GM23338 (cell line): ENCODE results near the gene RRP12. TPM values are rescaled to one million over a fixed set of nuclear protein-coding genes. Genes with fewer than 3 reads are reported as not detected.

Experiments used
- ATAC-seq: fragments of 200-7000 bp; cut with Tn5 transposase; 3 replicates; pipeline ENCODE4 v1.9.1; 2020
- DNase-seq: peaks from one replicate; pipeline ENCODE4 v3.0.0-alpha.2; 2015; ENCODE audit warnings: low spot score
- H2AFZ ChIP-seq: fragments of 200-600 bp; sonication (generic); 2 replicates; pipeline ENCODE4 v1.8.0; 2016; ENCODE audit warnings: antibody characterized with exemption, mild to moderate bottlenecking, moderate library complexity
- H3F3A ChIP-seq: fragments of 200-600 bp; sonication (generic); replicated peaks from 2 replicates; pipeline ENCODE4 v1.8.0; 2017; ENCODE audit warnings: antibody characterized with exemption, mixed run types, low read depth
- H3K27ac ChIP-seq: fragments of 200-600 bp; sonication (generic); 2 replicates; pipeline ENCODE4 v1.6.1; 2016; ENCODE audit warnings: low read depth
- H3K27me3 ChIP-seq: fragments of 200-600 bp; sonication (generic); 2 replicates; pipeline ENCODE4 v1.8.0; 2016; ENCODE audit warnings: mild to moderate bottlenecking, mixed run types, moderate library complexity; ENCODE audit not compliant: insufficient read depth
- H3K36me3 ChIP-seq: fragments of 200-600 bp; sonication (generic); 2 replicates; pipeline ENCODE4 v1.8.0; 2016; ENCODE audit warnings: mild to moderate bottlenecking; ENCODE audit not compliant: insufficient read depth
- H3K4me1 ChIP-seq: fragments of 200-600 bp; sonication (generic); 2 replicates; pipeline ENCODE4 v1.8.0; 2016; ENCODE audit warnings: mild to moderate bottlenecking, moderate library complexity; ENCODE audit not compliant: insufficient read depth
- H3K4me2 ChIP-seq: fragments of 200-600 bp; sonication (generic); 2 replicates; pipeline ENCODE4 v1.7.1; 2017; ENCODE audit warnings: mixed run types
- H3K4me3 ChIP-seq: fragments of 200-600 bp; sonication (generic); 2 replicates; pipeline ENCODE4 v1.6.1; 2016; ENCODE audit warnings: mixed run types
- H3K79me2 ChIP-seq: fragments of 200-600 bp; sonication (generic); replicated peaks from 2 replicates; pipeline ENCODE4 v1.8.0; 2017; ENCODE audit warnings: mild to moderate bottlenecking; ENCODE audit not compliant: insufficient read depth
- H3K9me2 ChIP-seq: fragments of 200-600 bp; sonication (generic); 2 replicates; pipeline ENCODE4 v1.8.0; 2017; ENCODE audit not compliant: insufficient read depth
- H4K20me1 ChIP-seq: fragments of 200-600 bp; sonication (generic); replicated peaks from 2 replicates; pipeline ENCODE4 v1.8.0; 2017; ENCODE audit warnings: mild to moderate bottlenecking; ENCODE audit not compliant: insufficient read depth
- H3K27ac Mint-ChIP-seq: 2 replicates; pipeline ENCODE4 v1.8.0; 2020; ENCODE audit warnings: inconsistent platforms, mild to moderate bottlenecking, moderate library complexity, mixed read lengths
- H3K27me3 Mint-ChIP-seq: 3 replicates; pipeline ENCODE4 v1.8.0; 2022; ENCODE audit warnings: low read depth, mild to moderate bottlenecking, moderate library complexity, mixed read lengths, inconsistent platforms; ENCODE audit not compliant: insufficient read depth, poor library complexity
- H3K36me3 Mint-ChIP-seq: 3 replicates; pipeline ENCODE4 v1.8.0; 2021; ENCODE audit warnings: low read depth, mild to moderate bottlenecking, inconsistent platforms, moderate library complexity, mixed read lengths
- H3K4me1 Mint-ChIP-seq: 3 replicates; pipeline ENCODE4 v1.8.0; 2020; ENCODE audit warnings: mild to moderate bottlenecking, inconsistent platforms, mixed read lengths
- H3K4me3 Mint-ChIP-seq: 3 replicates; pipeline ENCODE4 v1.8.0; 2021; ENCODE audit warnings: moderate library complexity, mild to moderate bottlenecking, inconsistent platforms, mixed read lengths
- H3K9me3 Mint-ChIP-seq: 3 replicates; pipeline ENCODE4 v1.8.0; 2020; ENCODE audit warnings: moderate library complexity, mild to moderate bottlenecking, inconsistent platforms, mixed read lengths
- CREB1 ChIP-seq: fragments of 250-450 bp; sonication (Bioruptor Pico); IDR thresholded peaks from 2 replicates; pipeline ENCODE4 v1.5.0; 2020; ENCODE audit warnings: low read depth, mild to moderate bottlenecking, moderate library complexity
- CTCF ChIP-seq, 2 experiments: fragments of 200-600 bp in 1 of 2; sonication (generic) in 1 of 2; conservative IDR thresholded peaks; 2 replicates each; pipeline versions ENCODE4 v1.5.1 to v1.6.1; 2016 to 2017; ENCODE audit warnings: antibody characterized with exemption in 2 of 2, low read depth in 2 of 2, mild to moderate bottlenecking in 2 of 2, moderate library complexity in 1 of 2
- ETS1 ChIP-seq: IDR thresholded peaks from 2 replicates; pipeline ENCODE4 v1.6.1; 2016; ENCODE audit warnings: antibody characterized with exemption
- EZH2 ChIP-seq: fragments of 200-600 bp; sonication (generic); IDR thresholded peaks from one replicate; pipeline ENCODE4 v1.8.0; 2017; ENCODE audit warnings: antibody characterized with exemption, mild to moderate bottlenecking, low read depth; ENCODE audit not compliant: unreplicated experiment
- JUNB ChIP-seq: IDR thresholded peaks from one replicate; pipeline ENCODE4 v1.6.1; 2016; ENCODE audit warnings: antibody characterized with exemption; ENCODE audit not compliant: unreplicated experiment
- NANOG ChIP-seq: IDR thresholded peaks from 2 replicates; pipeline ENCODE4 v1.6.1; 2016; ENCODE audit warnings: antibody characterized with exemption, borderline replicate concordance
- POLR2AphosphoS5 ChIP-seq: IDR thresholded peaks from 2 replicates; pipeline ENCODE4 v1.6.1; 2016; ENCODE audit warnings: antibody characterized with exemption, low read depth
- STAT1 ChIP-seq: IDR thresholded peaks from one replicate; pipeline ENCODE4 v1.6.1; 2016; ENCODE audit warnings: antibody characterized with exemption; ENCODE audit not compliant: unreplicated experiment
- ZNF114 ChIP-seq: fragments of 250-450 bp; sonication (Bioruptor Pico); IDR thresholded peaks from 2 replicates; pipeline ENCODE4 v1.5.0; 2020; ENCODE audit warnings: mild to moderate bottlenecking, moderate library complexity
- ZNF331 ChIP-seq: fragments of 250-450 bp; sonication (Bioruptor Pico); IDR thresholded peaks from 2 replicates; pipeline ENCODE4 v1.5.0; 2020; ENCODE audit warnings: low read depth, mild to moderate bottlenecking, moderate library complexity
- ZNF462 ChIP-seq: fragments of 250-450 bp; sonication (Bioruptor Pico); IDR thresholded peaks from 2 replicates; pipeline ENCODE4 v1.5.0; 2020; ENCODE audit warnings: mild to moderate bottlenecking, moderate library complexity
- polyA plus RNA-seq: library from polyadenylated mRNA; unstranded; fragments of >200 nt; fragmentation: Nextera tagmentation; extraction: Ambion mirVana; gene quantifications from 2 replicates; pipeline ENCODE4 v1.2.1, GENCODE V29; 2016
- total RNA-seq: library from RNA; depleted of rRNA; stranded (reverse); fragments of >200 nt; shearing (Covaris generic); gene quantifications from 2 replicates; pipeline ENCODE4 v1.2.3, GENCODE V29; 2014
- TF ChIP-seq, protein P1 (sequence below): IDR thresholded peaks from one replicate; pipeline ENCODE4 v1.6.1; 2018; ENCODE audit warnings: antibody characterized with exemption; ENCODE audit not compliant: unreplicated experiment

Gene RRP12
- total and polyA plus RNA-seq, 2 experiments from 2014 or later: 53.4 to 62.6 TPM

- peaks cover 3% of the 10 kb centered on the region for H3K27me3 Mint-ChIP-seq
- TF ChIP-seq CTCF (conservative IDR thresholded peaks at IDR 0.05; ENCODE audit: low read depth in 2 of 2): no peak
- TF ChIP-seq ETS1: no peak
- TF ChIP-seq ZNF331 (CRISPR knock-in tag): no peak
- TF ChIP-seq POLR2AphosphoS5: no peak
- TF ChIP-seq, protein P1, sequence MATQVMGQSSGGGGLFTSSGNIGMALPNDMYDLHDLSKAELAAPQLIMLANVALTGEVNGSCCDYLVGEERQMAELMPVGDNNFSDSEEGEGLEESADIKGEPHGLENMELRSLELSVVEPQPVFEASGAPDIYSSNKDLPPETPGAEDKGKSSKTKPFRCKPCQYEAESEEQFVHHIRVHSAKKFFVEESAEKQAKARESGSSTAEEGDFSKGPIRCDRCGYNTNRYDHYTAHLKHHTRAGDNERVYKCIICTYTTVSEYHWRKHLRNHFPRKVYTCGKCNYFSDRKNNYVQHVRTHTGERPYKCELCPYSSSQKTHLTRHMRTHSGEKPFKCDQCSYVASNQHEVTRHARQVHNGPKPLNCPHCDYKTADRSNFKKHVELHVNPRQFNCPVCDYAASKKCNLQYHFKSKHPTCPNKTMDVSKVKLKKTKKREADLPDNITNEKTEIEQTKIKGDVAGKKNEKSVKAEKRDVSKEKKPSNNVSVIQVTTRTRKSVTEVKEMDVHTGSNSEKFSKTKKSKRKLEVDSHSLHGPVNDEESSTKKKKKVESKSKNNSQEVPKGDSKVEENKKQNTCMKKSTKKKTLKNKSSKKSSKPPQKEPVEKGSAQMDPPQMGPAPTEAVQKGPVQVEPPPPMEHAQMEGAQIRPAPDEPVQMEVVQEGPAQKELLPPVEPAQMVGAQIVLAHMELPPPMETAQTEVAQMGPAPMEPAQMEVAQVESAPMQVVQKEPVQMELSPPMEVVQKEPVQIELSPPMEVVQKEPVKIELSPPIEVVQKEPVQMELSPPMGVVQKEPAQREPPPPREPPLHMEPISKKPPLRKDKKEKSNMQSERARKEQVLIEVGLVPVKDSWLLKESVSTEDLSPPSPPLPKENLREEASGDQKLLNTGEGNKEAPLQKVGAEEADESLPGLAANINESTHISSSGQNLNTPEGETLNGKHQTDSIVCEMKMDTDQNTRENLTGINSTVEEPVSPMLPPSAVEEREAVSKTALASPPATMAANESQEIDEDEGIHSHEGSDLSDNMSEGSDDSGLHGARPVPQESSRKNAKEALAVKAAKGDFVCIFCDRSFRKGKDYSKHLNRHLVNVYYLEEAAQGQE: no peak
- TF ChIP-seq ZNF114 (CRISPR knock-in tag): no peak
- no peak for TF ChIP-seq NANOG
- no peak for TF ChIP-seq STAT1
- TF ChIP-seq JUNB: no peak
- TF ChIP-seq CREB1 (CRISPR knock-in tag): no peak
- TF ChIP-seq ZNF462 (CRISPR knock-in tag): no peak
- TF ChIP-seq EZH2: no peak
- Histone ChIP-seq H3K9me2 (no peaks in the 10 kb centered on the region), H2AFZ (no peak overlapping the region), H3K36me3 (peaks cover 26% of the 10 kb centered on the region), H3K4me1 (peaks cover 8% of the 10 kb centered on the region; the same call in 1 of the 2 replicates), H3K27ac (peak overlapping the region; percentile 55), H3K4me2 (peak overlapping the region; percentile 100), H3K79me2 (peaks cover 23% of the 10 kb centered on the region), H3F3A (no peaks in the 10 kb centered on the region; the same call in 1 of the 2 replicates), H4K20me1 (peaks cover 9% of the 10 kb centered on the region), H3K4me3 (peak overlapping the region; percentile 82), H3K27me3 (no peaks in the 10 kb centered on the region)
- peaks cover 30% of the 10 kb centered on the region for H3K36me3 Mint-ChIP-seq
- DNase-seq (peak; percentile 39), ATAC-seq (peak; percentile 8; the same call in 2 of the 3 replicates)
- H3K27ac Mint-ChIP-seq: peak overlapping the region; percentile 96
- H3K9me3 Mint-ChIP-seq: no peaks in the 10 kb centered on the region
- peaks cover 5% of the 10 kb centered on the region; the same call in 2 of the 3 replicates for H3K4me1 Mint-ChIP-seq
- peak overlapping the region; percentile 97 for H3K4me3 Mint-ChIP-seq
These were observed 1.1 kb downstream of the RRP12 start for GRCh38 chr10:97399843-97400545.
